Small intestine (tissue), 7 donors: ENCODE results near the gene FRMPD4. TPM values are rescaled to one million over a fixed set of nuclear protein-coding genes. Genes with fewer than 3 reads are reported as not detected.

Experiments used
- DNase-seq, 2 donors: peaks; one replicate each; pipeline versions ENCODE4 v3.0.0 to v3.0.0-alpha.2; 2013
- FAIRE-seq: peaks from 2 replicates; lab custom pipeline; 2012; peaks lifted over from hg19 to GRCh38; lab: Jason Lieb, UNC
- H3K27ac ChIP-seq, 3 donors: one replicate each; pipeline ENCODE4 v1.5.1; 2013; ENCODE audit warnings: low read length in 2 of 3, mild to moderate bottlenecking in 2 of 3, control low read depth in 1 of 3, inconsistent platforms in 1 of 3, low read depth in 1 of 3, moderate library complexity in 1 of 3
- H3K27me3 ChIP-seq, 3 donors: one replicate each; pipeline ENCODE4 v1.6.1; 2013; ENCODE audit warnings: low read length in 3 of 3, inconsistent platforms in 1 of 3; ENCODE audit not compliant: control insufficient read depth in 3 of 3, insufficient read depth in 3 of 3
- H3K36me3 ChIP-seq, 3 donors: one replicate each; pipeline ENCODE4 v1.6.1; 2013; ENCODE audit warnings: low read length in 3 of 3, inconsistent platforms in 1 of 3, low read depth in 1 of 3, mild to moderate bottlenecking in 1 of 3, moderate library complexity in 1 of 3; ENCODE audit not compliant: control insufficient read depth in 3 of 3, insufficient read depth in 2 of 3
- H3K4me1 ChIP-seq, 3 donors: one replicate each; pipeline ENCODE4 v1.6.1; 2013; ENCODE audit warnings: low read length in 2 of 3, inconsistent platforms in 1 of 3, low read depth in 1 of 3, mild to moderate bottlenecking in 1 of 3, moderate library complexity in 1 of 3; ENCODE audit not compliant: control insufficient read depth in 3 of 3, insufficient read depth in 2 of 3
- H3K4me3 ChIP-seq, 3 donors: one replicate each; pipeline ENCODE4 v1.5.1; 2013; ENCODE audit warnings: low read length in 3 of 3, control low read depth in 1 of 3, inconsistent platforms in 1 of 3, low read depth in 1 of 3, mild to moderate bottlenecking in 1 of 3, moderate library complexity in 1 of 3
- H3K9me3 ChIP-seq, 2 donors: one replicate each; pipeline ENCODE4 v1.6.1; 2013; ENCODE audit warnings: low read depth in 1 of 2, low read length in 1 of 2; ENCODE audit not compliant: control insufficient read depth in 2 of 2, insufficient read depth in 1 of 2
- WGBS, 3 donors: extraction: QIAGEN DNeasy Blood & Tissue Kit; methylation state at CpG; one replicate each; pipeline ENCODE4 v1.1.7; 2013; 5-methylcytosine and 5-hydroxymethylcytosine counted together
- polyA plus RNA-seq, 4 donors: library from polyadenylated mRNA; stranded (reverse) in 3 of 4; unstranded in 1 of 4; fragments of 200-250 nt in 3 of 4; fragments of 120-200 nt in 1 of 4; gene quantifications; one replicate each; pipeline versions ENCODE4 v1.2.1 to v1.2.3, GENCODE V29; 2013
- donor health status: healthy with polysubstance abuse.
- donor health status: control.
- donor health status: control.
- donor health status: Bipolar disorder and iron deficiency.
- donor health status: healthy.

Gene FRMPD4
- polyA plus RNA-seq, 4 donors: 0.04 to 0.21 TPM; not detected in 2

- no peaks in the 10 kb centered on the region for H3K27me3 ChIP-seq
- FAIRE-seq (no peak), DNase-seq (no peak)
- 38 to 52% (median 51%) methylated on average over 5 of the region's 5 CpGs for WGBS, 3 donors
- no peaks in the 10 kb centered on the region for H3K36me3 ChIP-seq
- no peak overlapping the region for H3K27ac ChIP-seq
- H3K4me3 ChIP-seq: no peak overlapping the region
- H3K9me3 ChIP-seq: peaks cover 0 to 1% of the 10 kb centered on the region in 2 donors
- H3K4me1 ChIP-seq: no peaks in the 10 kb centered on the region
Measured at GRCh38 chrX:12421918-12422317, 283.6 kb downstream of the FRMPD4 start.

- Histone ChIP-seq H3K9me3 (peaks cover 0 to 1% of the 10 kb centered on the region in 2 donors), H3K27ac (no peak overlapping the region), H3K4me3 (no peak overlapping the region), H3K27me3 (no peaks in the 10 kb centered on the region), H3K36me3 (no peaks in the 10 kb centered on the region), H3K4me1 (no peaks in the 10 kb centered on the region)
- DNase-seq (no peak), FAIRE-seq (no peak)
- WGBS, 3 donors: 53 to 69% (median 61%) methylated on average over 1 of the region's 1 CpG
Measured at GRCh38 chrX:12423346-12423745, 285.1 kb downstream of the FRMPD4 start.

GRCh38 chrX:12425496-12425895 lies 287.2 kb downstream of the FRMPD4 start:
- Histone ChIP-seq H3K4me3 (no peak overlapping the region), H3K9me3 (no peaks in the 10 kb centered on the region), H3K4me1 (no peaks in the 10 kb centered on the region), H3K36me3 (no peaks in the 10 kb centered on the region), H3K27ac (no peak overlapping the region), H3K27me3 (peaks cover 0 to 1% (median 0%) of the 10 kb centered on the region in 3 donors)
- 75 to 83% (median 76%) methylated on average over 4 of the region's 4 CpGs for WGBS, 3 donors
- no peak for FAIRE-seq
- DNase-seq: no peak

- 63 to 87% (median 79%) methylated on average over 2 of the region's 2 CpGs for WGBS, 3 donors
- H3K27me3 ChIP-seq: peaks cover 0 to 1% (median 0%) of the 10 kb centered on the region in 3 donors
- no peak for DNase-seq
- no peaks in the 10 kb centered on the region for H3K4me1 ChIP-seq
- H3K9me3 ChIP-seq: no peaks in the 10 kb centered on the region
- no peak overlapping the region for H3K27ac ChIP-seq
- no peak for FAIRE-seq
- no peaks in the 10 kb centered on the region for H3K36me3 ChIP-seq
- no peak overlapping the region for H3K4me3 ChIP-seq
Measured at GRCh38 chrX:12426420-12426819, 288.1 kb downstream of the FRMPD4 start.

- H3K27ac ChIP-seq: no peak overlapping the region
- H3K36me3 ChIP-seq: no peaks in the 10 kb centered on the region
- 41 to 56% (median 43%) methylated on average over 1 of the region's 1 CpG for WGBS, 3 donors
- no peaks in the 10 kb centered on the region for H3K4me1 ChIP-seq
- no peaks in the 10 kb centered on the region for H3K9me3 ChIP-seq
- FAIRE-seq (no peak), DNase-seq (no peak)
- H3K4me3 ChIP-seq: no peak overlapping the region
- H3K27me3 ChIP-seq: no peaks in the 10 kb centered on the region
Measured at GRCh38 chrX:12434493-12434892, 296.2 kb downstream of the FRMPD4 start.

GRCh38 chrX:12439416-12439815 lies 301.1 kb downstream of the FRMPD4 start:
- 61 to 65% (median 64%) methylated on average over 7 of the region's 7 CpGs for WGBS, 3 donors
- FAIRE-seq: no peak
- DNase-seq: no peak

GRCh38 chrX:12440246-12440645 lies 302.0 kb downstream of the FRMPD4 start:
- no peaks in the 10 kb centered on the region for H3K27me3 ChIP-seq
- no peak overlapping the region for H3K27ac ChIP-seq
- no peak for DNase-seq
- no peaks in the 10 kb centered on the region for H3K9me3 ChIP-seq
- FAIRE-seq: no peak
- H3K36me3 ChIP-seq: no peaks in the 10 kb centered on the region
- H3K4me3 ChIP-seq: no peak overlapping the region
- H3K4me1 ChIP-seq: no peaks in the 10 kb centered on the region

More at GRCh38 chrX:12439416-12439815, 301.1 kb downstream of the FRMPD4 start:
- Histone ChIP-seq H3K9me3 (no peaks in the 10 kb centered on the region), H3K36me3 (no peaks in the 10 kb centered on the region), H3K27ac (no peak overlapping the region), H3K4me3 (no peak overlapping the region), H3K27me3 (no peaks in the 10 kb centered on the region), H3K4me1 (no peaks in the 10 kb centered on the region)

GRCh38 chrX:12441381-12442128 lies 303.3 kb downstream of the FRMPD4 start:
- no peak for DNase-seq
- Histone ChIP-seq H3K27me3 (no peaks in the 10 kb centered on the region), H3K36me3 (no peaks in the 10 kb centered on the region), H3K4me3 (no peak overlapping the region), H3K27ac (no peak overlapping the region), H3K9me3 (no peaks in the 10 kb centered on the region), H3K4me1 (no peaks in the 10 kb centered on the region)
- FAIRE-seq: no peak
- 48 to 63% (median 61%) methylated on average over 3 of the region's 3 CpGs for WGBS, 3 donors
